ENCODE results near the gene OSBPL8. TPM values are rescaled to one million over a fixed set of nuclear protein-coding genes. Genes with fewer than 3 reads are reported as not detected.
"Not testable (repeated sequence)": the region's sequence is repeated elsewhere in the genome, so short reads cannot be mapped to it uniquely, and the experiment has no call there.

The OSBPL8 gene
- total and polyA plus RNA-seq, 10 of the 15 experiments (the other 5 are each of a cell fraction or from before 2014, with no cell fraction given): 10.4 to 58.0 (median 32.0) TPM

GRCh38 chr12:76329159-76329558 is 230.4 kb downstream of the OSBPL8 start:
- TF ChIP-seq POLR2A (IDR thresholded peaks at IDR 0.05; ENCODE audit: low read depth, low read length): no peak
- no peak for TF ChIP-seq KDM1A (IDR thresholded peaks at IDR 0.05; ENCODE audit: borderline replicate concordance)
- no peak for TF ChIP-seq BMI1 (IDR thresholded peaks at IDR 0.05; ENCODE audit: borderline replicate concordance)
- no peak for TF ChIP-seq CHD4 (IDR thresholded peaks at IDR 0.05)
- WGBS (ENCODE audit: insufficient coverage, insufficient replicate concordance, low lambda C conversion rate, missing lambda C conversion rate): 36% methylated on average over 2 of the region's 2 CpGs
- H3K4me3 ChIP-seq: no peak overlapping the region
- no peak overlapping the region for H3K4me2 ChIP-seq (ENCODE audit: control insufficient read depth, insufficient read depth)
- in situ Hi-C loops (cut with MboI): no loop called here
- BruUV-seq (replicated peaks): no TSS peak
- intact Hi-C loops (cut with micrococcal nuclease; ENCODE audit: unreplicated experiment): no loop called here
- no peak overlapping the region for H3K9ac ChIP-seq (ENCODE audit: control insufficient read depth, insufficient read depth, low read length)
- FAIRE-seq (no peak), ATAC-seq (no peak), DNase-seq (ENCODE audit: low read depth, low spot score) (no peak)
- ChIA-PET RAD21 (ENCODE audit: unreplicated experiment) (no interaction called here), CTCF (interaction anchor here (1.0 kb wide), 1 partner anchor 17 kb away, joined by 3 read pairs; no protein-coding TSS in a partner anchor), SMC1A (ENCODE audit: uncharacterized antibody, unreplicated experiment) (no interaction called here), POLR2A (no interaction called here)
- no peaks in the 10 kb centered on the region for H3K36me3 ChIP-seq (ENCODE audit: control insufficient read depth in 2 of 2, insufficient read depth in 2 of 2, low read length in 1 of 2)
- H3K27ac ChIP-seq (ENCODE audit: control insufficient read depth, insufficient read depth): no peak overlapping the region
- H3K27me3 ChIP-seq (replicated peaks in 1 of 2; ENCODE audit: control insufficient read depth in 2 of 2, insufficient read depth in 2 of 2, low read length in 1 of 2): no peaks in the 10 kb centered on the region; a peak in 1 of 4 replicates
- no peaks in the 10 kb centered on the region for H3K4me1 ChIP-seq (ENCODE audit: control insufficient read depth, insufficient read depth, low read length)
- no peak overlapping the region for H2AFZ ChIP-seq (ENCODE audit: control insufficient read depth, low read depth, low read length)
- no peaks in the 10 kb centered on the region for H3K79me2 ChIP-seq (ENCODE audit: control insufficient read depth, insufficient read depth, low read length)
- no peaks in the 10 kb centered on the region for H3K9me3 ChIP-seq (replicated peaks; ENCODE audit: control insufficient read depth, insufficient read depth, low read length)
- H4K20me1 ChIP-seq (ENCODE audit: control insufficient read depth, insufficient read depth): no peaks in the 10 kb centered on the region

DNA sequence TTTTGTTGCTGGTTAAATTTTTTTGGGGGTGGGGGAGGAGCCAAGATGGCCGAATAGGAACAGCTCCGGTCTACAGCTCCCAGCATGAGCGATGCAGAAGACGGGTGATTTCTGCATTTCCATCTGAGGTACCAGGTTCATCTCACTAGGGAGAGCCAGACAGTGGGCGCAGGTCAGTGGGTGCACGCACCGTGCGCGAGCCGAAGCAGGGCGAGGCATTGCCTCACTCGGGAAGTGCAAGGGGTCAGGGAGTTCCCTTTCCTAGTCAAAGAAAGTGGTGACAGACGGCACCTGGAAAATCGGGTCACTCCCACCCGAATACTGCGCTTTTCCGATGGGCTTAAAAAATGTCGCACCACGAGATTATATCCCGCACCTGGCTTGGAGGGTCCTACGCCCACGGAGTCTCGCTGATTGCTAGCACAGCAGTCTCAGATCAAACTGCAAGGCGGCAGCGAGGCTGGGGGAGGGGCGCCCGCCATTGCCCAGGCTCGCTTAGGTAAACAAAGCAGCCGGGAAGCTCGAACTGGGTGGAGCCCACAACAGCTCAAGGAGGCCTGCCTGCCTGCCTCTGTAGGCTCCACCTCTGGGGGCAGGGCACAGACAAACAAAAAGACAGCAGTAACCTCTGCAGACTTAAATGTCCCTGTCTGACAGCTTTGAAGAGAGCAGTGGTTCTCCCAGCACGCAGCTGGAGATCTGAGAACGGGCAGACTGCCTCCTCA is 239.8 kb downstream of the OSBPL8 start:
- CTCF ChIA-PET; H3K4me2 ChIP-seq (ENCODE audit: control insufficient read depth, insufficient read depth); DNase-seq (ENCODE audit: low read depth, low spot score); H3K36me3 ChIP-seq (ENCODE audit: control insufficient read depth in 2 of 2, insufficient read depth in 2 of 2, low read length in 1 of 2); H3K27me3 ChIP-seq (replicated peaks in 1 of 2; ENCODE audit: control insufficient read depth in 2 of 2, insufficient read depth in 2 of 2, low read length in 1 of 2); RAD21 ChIA-PET (ENCODE audit: unreplicated experiment); ATAC-seq; H3K27ac ChIP-seq (ENCODE audit: control insufficient read depth, insufficient read depth); H3K9me3 ChIP-seq (replicated peaks; ENCODE audit: control insufficient read depth, insufficient read depth, low read length); BruUV-seq (replicated peaks); in situ Hi-C loops (cut with MboI); POLR2A ChIA-PET; H3K79me2 ChIP-seq (ENCODE audit: control insufficient read depth, insufficient read depth, low read length); H3K4me3 ChIP-seq; SMC1A ChIA-PET (ENCODE audit: uncharacterized antibody, unreplicated experiment); FAIRE-seq; H4K20me1 ChIP-seq (ENCODE audit: control insufficient read depth, insufficient read depth); H2AFZ ChIP-seq (ENCODE audit: control insufficient read depth, low read depth, low read length); H3K9ac ChIP-seq (ENCODE audit: control insufficient read depth, insufficient read depth, low read length); H3K4me1 ChIP-seq (ENCODE audit: control insufficient read depth, insufficient read depth, low read length); intact Hi-C loops (cut with micrococcal nuclease; ENCODE audit: unreplicated experiment): not testable (repeated sequence)
- 77% methylated on average over 26 of the region's 32 CpGs for WGBS (ENCODE audit: insufficient coverage, insufficient replicate concordance, low lambda C conversion rate, missing lambda C conversion rate)

All from GM12878 (cell line).